Stimulated activated CD8-positive, alpha-beta memory T cell treated with anti-CD3 and anti-CD28 coated beads, Interleukin-12 subunit alpha, Interleukin-12 subunit beta, amount 100 ng/mL, for 1 hour (primary cell): ENCODE results near the gene CNTN6.

Experiments
- DNase-seq: peaks from one replicate; pipeline ENCODE4 v3.0.0-alpha.2; 2020; ENCODE audit warnings: low read depth

CNTN6 gene

GRCh38 chr3:1179146-1179545 lies 86.3 kb downstream of the CNTN6 start:
- no peak for DNase-seq

DNA sequence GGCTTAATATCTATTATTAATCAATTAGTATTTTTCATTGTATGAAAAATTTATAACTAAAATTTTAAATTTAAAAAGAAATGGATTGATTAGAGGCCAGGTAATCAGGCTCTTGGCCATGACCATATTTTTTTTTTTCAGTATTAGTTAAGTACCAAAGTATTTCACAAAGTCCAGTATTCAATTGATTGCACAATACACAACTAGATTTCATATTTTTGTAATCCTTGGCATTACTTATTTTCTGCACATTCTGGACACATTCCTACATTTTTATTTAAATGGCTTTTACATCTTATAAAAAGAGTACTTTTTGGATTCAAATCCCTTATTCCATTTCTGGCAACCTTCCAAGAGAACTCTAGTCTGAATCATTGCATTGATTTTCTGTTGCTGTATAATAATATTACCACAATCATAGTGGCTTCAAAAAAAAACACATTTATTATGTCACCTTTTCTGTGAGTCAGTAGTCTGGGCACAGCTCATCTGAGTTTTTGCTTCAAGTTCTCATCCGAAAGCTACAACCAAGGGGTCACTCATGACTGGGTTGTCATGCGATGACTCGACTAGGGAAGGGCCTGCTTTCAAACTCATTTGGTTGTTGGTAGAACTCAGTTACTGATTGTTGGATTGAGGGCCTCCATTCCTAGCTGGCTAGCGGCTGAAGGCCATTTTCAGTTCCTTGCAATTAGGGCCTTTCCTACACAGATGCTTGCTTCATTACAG lies 90.7 kb downstream of the CNTN6 start:
- DNase-seq: no peak

DNA sequence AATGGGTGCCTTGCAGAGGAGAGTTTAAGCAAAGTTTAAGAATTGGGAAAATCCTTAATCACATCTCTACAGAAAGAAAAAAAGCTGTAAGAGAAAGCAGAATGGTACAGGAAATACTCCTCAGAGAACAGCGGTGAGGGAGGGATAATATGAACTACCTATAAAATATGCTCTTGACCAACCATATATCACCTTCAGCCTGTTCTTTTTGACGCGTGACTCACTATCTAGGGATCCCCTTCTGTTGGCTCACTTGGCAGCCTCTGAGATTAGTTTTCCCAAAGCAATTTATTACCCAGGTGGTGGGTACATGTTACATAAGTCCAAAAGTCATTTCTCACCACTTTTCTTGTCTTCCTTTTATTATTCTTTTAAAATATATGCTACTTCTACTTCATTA lies 97.7 kb downstream of the CNTN6 start:
- DNase-seq: no peak

DNA sequence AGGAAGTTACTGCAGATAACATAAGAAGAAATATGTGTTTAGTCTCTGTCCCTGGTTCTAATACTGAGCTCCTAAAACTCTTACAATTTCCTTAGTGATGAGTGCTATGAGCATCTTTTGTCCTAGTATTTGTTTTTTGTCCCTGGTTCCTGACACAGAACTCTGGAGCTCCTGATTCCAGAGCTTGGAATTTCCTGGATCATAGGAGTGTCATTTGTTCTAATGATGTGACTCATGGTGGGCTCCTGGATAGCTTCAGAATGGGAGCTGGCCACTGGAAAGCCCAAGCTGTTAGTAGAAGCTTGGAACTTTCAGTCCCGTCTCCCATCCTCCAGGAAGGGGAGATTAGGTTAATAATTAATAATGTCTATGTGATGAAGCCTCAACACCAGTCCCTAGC lies 98.2 kb downstream of the CNTN6 start:
- DNase-seq: no peak

DNA sequence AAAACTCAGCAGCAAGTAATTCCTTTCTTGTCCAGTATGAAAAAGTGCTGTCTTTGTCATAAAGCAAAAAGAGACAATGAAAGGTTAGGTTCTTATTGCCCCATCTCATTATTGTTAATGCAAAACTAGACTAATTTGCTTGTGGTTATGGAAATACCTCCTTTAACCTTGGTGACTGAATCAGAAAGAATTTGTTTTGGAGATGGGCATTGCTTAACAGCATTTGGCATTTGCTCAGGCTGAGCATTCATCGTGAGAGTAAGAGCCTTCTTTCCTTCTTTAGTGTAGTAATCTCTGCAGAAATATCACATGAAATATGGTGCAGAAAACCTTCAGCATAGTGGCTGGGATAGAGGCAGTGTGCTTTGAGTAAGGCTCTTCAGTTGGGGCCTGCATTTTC lies 103.1 kb downstream of the CNTN6 start:
- no peak for DNase-seq

DNA sequence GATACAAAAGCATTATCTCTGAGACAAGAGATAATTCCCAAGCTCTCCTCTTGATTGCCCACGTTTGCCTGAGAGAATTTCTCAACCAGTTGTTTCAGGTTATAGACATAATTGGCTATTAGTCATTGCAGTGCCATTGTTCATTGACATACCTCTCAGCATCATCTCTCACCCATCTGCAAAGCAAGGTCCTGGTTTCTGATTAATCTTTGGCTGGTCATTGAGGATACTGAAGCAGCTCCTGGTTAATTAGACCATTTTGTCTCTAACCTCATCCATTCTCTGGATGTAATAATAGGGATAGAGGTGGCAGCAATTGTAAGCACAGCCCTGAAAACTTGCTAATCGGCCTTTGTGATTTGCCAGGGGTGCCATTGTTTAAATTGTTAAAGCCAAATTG lies 104.2 kb downstream of the CNTN6 start:
- no peak for DNase-seq

DNA sequence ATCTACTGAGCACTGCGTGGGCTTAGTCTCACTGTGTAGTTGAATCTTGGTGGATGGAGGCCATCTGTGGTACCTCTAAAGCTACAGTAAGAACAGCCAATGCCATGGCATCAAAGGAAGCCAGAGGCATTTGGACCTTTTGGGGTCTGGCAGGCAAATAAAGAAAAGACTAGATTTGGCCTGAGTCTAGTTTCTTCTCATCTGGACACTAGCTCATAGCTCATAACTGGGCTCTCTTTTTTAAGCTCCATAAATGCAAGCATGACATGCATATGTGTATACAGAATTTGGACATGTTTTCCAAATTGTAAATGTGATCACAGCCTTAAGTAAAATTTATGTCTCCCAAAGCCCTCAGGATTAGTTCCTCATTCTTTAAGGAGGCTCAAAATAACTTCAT lies 107.5 kb downstream of the CNTN6 start:
- DNase-seq: no peak

GRCh38 chr3:1207904-1208303 lies 115.1 kb downstream of the CNTN6 start:
- no peak for DNase-seq

GRCh38 chr3:1214933-1215332 lies 122.1 kb downstream of the CNTN6 start:
- no peak for DNase-seq

DNA sequence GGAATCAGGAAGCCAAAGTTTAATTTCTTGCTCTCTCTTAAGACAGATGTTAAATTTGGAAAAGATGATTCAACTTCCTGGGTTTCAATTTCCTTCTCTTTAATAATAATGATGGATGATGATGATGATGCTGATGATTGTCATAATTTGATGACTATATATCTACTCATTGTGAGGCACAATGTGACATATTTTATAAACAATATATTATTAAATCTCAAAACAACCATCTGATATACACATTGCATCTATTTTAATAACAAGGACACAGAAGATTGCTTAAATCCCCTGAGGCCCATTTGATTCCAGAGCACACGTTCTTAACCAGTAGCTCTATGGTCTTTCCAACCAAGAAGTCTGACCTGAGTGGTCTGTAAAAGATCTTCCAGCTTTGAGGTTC lies 124.0 kb downstream of the CNTN6 start:
- DNase-seq: no peak

DNA sequence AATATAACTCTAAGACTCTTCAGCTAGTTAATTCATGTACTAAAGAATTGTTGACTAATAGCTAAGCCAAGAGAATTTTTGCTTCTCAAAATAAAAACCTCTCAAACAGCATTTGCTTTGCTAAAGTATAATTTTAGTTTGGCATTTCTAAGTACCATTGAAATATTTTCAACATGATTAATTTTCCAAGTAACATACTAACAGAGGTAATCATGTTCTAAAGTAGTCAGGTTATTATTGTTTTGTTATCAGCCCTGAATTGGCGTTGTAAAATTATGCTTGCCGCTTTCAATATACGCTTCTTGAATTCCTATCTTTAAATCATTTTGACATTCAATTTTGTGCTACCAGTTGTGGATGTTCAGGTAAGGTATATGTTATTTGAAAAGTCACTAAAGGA lies 134.3 kb downstream of the CNTN6 start:
- DNase-seq: no peak

- no peak for DNase-seq
Observed at GRCh38 chr3:1228289-1228688, 135.5 kb downstream of the CNTN6 start.

GRCh38 chr3:1230920-1231319 lies 138.1 kb downstream of the CNTN6 start:
- DNase-seq: no peak

GRCh38 chr3:1232276-1232675 lies 139.5 kb downstream of the CNTN6 start:
- no peak for DNase-seq

DNA sequence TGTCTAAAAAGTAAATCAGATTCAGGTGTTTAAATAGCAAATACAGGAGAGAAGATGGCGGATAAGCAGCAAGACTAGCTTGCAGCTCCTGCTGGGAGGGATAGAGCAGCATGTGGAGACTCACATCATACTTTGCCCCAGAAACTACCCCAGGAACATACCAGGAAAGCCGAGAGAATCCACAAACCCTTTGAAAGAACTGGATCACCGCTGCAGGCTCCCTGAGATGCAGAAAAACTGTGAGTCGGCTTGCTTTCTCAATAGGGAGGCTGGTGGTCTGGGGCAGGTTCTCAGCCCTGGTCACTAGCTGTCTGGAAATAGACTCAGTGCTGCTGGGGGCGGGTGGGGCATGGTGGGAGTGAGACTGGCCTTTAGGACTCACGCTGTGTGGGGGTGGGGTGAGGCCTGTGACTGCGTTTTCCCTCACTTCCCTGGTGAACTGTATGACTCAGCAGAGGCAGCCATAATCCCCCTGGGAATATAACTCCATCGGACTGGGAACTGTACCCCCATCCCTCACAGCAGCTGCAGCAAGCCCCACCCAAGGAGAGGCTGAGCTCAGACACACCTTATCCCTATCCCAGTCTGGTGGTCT lies 142.8 kb downstream of the CNTN6 start:
- no peak for DNase-seq

DNA sequence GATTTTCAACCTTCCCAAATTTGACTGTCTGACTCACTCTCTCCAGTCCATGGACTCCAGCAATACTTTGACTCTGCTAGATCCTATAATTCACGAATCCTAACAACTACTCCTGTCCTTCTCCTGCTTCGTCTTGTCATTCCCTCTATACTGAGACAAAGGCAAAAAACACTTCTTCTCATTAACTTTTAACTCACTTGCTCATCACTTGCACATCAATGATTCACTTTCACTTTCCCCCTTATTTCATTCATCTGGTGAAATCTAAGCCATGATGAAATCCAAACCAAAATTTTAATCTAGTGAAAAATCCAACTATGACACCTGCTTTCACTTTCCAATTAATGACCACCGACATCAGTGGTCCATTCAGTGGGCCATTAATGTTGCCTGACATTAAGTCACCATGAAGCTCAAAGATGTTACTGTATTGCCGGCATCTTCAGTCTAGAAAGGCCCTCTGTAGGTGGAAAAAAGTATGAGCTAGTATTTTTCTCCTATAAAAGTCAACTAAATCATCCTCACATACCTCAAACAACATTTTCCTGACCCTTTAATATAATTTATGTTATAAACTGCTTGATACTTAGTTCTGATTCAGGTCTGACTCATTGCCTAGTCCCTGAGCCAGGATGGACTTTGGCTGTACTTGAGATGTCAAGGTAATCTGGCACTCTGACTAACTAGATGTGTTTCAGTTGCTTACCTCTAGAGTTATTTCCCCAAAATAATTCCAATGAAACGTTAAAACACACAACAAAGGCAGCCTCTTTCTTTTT lies 158.6 kb downstream of the CNTN6 start:
- DNase-seq: no peak

GRCh38 chr3:1252061-1252430 lies 159.2 kb downstream of the CNTN6 start:
- no peak for DNase-seq

- no peak for DNase-seq
Observed at GRCh38 chr3:1262246-1262645, 169.4 kb downstream of the CNTN6 start.

- DNase-seq: no peak
Observed at GRCh38 chr3:1263121-1263520, 170.3 kb downstream of the CNTN6 start.

GRCh38 chr3:1269808-1270207 lies 177.0 kb downstream of the CNTN6 start:
- DNase-seq: no peak

DNA sequence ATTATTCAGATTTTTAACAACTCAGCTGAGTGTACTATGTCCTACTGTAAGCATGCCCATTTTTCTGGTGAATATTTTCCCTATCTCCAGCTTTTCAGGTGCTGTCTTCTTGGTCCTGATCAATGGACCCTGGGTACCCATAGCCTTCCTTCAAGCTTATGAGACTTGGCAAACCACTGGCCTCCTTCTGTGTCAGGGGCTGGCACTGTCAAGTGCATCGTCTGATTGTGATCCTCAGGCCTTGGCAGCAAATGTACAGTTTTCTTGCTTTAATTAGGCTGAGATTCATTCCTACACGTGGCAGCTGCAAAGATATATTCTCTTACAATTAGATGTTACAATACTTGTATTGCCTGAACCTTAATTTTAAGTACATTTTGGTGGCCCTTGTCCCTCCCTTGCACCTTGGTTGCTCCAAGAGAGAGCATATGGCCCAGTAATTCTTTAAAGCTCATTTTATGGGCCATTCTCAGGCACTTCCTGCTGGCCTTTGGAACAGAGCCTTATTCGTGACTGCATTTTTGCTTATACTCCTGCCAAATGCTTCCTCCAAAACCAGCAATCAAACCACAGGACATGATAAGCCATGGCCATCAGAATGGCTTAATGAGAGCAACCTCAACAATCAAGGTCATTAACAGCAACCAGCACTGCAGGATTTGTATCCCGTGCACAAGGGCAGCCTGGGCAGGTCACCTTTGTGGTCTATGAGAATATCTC lies 179.9 kb downstream of the CNTN6 start:
- no peak for DNase-seq

GRCh38 chr3:1275495-1275894 lies 182.7 kb downstream of the CNTN6 start:
- no peak for DNase-seq

- no peak for DNase-seq
Observed at GRCh38 chr3:1287815-1288214, 195.0 kb downstream of the CNTN6 start.
